HG03025 (cell line): ENCODE data around the gene RBM15B.
A peak's percentile ranks its signal among the peaks of the same experiment; 100 is the strongest.
"Not testable (repeated sequence)": the region's sequence is repeated elsewhere in the genome, so short reads cannot be mapped to it uniquely, and the experiment has no call there.

Source experiments
- ATAC-seq: cut with Tn5 transposase; IDR thresholded peaks from one replicate; pipeline ENCODE4 v1.9.1; 2021; ENCODE audit warnings: mild to moderate bottlenecking, moderate library complexity; ENCODE audit not compliant: unreplicated experiment, low FRiP score

Gene RBM15B

GRCh38 chr3:51375571-51375970 lies 15.5 kb upstream of the RBM15B start:
- ATAC-seq, result no peak

DNA sequence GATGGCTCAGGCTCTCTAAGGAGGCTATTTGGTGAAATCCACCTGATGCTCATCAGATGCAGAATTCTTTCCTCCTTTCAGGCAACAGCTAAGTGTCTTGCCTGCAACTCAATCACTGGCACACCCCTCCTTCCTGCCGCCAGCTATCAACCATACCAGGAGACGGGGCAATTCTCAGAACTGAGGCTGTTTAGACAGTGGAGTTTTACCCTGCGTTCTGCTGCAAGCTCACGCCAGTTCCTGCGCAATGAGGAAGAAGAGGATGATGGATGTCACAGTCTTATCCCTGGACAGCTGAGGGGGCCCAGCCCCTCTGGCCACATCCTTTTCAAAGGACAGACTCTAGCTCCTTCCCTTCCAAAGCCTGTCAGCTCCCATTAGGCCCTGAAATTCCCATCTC lies 13.0 kb upstream of the RBM15B start:
- ATAC-seq, result no peak

GRCh38 chr3:51378726-51379125 lies 12.4 kb upstream of the RBM15B start:
- no peak for ATAC-seq

GRCh38 chr3:51379301-51379700 lies 11.8 kb upstream of the RBM15B start:
- ATAC-seq, result no peak

DNA sequence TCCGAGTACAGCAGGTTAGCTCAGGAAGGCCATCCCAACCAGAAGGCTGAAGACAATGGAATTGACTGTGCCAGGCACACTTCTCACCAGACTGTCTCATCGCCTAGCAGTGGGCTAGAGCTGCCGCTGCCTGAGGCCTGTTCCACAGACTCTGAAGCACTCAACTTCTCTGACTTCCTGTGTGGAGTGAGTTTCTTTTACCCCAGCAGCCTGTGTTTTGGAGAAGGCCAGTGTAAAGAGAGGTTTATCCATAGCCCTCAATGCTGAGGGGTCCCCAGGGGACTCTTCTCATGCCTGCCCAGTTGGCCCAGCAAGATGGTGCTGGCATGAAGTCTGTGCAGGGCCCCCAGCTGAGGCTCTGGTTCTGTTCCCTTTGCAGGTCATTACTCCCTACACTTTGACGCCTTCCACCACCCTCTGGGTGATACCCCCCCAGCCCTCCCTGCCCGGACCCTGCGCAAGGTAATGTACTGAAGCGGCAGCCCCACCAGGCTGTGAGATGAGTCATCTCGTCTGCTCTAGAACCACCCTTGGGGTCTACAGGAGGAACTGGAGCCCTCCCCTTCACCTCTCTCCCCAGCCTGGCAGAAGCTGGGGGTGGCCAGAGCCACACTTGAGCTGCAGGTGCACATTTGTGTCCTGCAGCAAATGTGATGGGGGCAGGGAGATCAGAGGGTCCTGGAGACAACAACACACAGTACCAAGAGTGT lies 11.2 kb upstream of the RBM15B start:
- ATAC-seq, result no peak

DNA sequence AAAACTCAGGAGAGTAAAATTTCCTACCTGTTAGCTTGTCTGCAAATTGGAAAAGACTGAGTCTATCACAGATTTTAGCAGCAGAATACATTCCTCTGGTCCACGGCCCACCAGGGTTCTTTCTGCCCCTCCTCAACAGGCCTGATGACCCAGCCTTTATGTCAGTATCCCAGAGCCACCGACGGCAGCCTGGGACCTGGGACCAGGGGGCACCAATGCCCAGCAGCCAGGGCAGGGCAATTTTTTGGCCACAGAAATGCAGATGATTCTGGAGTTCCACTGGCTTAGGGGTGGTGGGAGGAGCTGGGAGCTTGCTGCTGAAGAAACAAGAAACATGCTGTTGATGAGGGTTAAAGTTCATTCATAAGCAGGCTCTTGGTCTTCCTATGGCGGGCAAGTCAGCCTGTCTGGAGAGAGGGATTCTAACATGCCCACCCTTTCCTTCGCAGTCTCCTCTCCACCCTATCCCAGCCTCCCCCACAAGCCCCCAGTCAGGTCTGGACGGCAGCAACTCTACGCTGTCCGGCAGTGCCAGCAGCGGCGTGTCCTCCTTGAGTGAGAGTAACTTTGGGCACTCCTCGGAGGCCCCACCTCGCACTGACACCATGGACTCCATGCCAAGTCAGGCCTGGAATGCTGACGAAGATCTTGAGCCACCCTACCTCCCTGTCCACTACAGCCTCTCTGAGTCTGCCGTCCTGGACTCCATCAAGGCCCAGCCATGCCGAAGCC lies 10.3 kb upstream of the RBM15B start:
- no peak for ATAC-seq

DNA sequence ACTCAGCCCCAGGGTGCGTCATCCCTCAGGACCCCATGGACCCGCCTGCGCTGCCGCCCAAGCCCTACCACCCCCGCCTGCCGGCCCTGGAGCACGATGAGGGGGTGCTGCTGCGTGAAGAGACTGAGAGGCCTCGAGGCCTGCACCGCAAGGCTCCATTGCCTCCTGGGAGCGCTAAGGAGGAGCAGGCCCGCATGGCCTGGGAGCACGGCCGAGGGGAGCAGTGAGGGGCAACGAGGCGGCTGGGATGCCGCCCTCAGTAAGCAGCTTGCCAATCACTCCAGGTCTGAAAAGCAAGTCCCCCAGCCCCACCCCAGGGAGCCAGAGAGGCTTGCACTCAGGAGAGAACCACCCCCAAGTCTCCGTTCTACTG lies 9.8 kb upstream of the RBM15B start:
- no peak for ATAC-seq

DNA sequence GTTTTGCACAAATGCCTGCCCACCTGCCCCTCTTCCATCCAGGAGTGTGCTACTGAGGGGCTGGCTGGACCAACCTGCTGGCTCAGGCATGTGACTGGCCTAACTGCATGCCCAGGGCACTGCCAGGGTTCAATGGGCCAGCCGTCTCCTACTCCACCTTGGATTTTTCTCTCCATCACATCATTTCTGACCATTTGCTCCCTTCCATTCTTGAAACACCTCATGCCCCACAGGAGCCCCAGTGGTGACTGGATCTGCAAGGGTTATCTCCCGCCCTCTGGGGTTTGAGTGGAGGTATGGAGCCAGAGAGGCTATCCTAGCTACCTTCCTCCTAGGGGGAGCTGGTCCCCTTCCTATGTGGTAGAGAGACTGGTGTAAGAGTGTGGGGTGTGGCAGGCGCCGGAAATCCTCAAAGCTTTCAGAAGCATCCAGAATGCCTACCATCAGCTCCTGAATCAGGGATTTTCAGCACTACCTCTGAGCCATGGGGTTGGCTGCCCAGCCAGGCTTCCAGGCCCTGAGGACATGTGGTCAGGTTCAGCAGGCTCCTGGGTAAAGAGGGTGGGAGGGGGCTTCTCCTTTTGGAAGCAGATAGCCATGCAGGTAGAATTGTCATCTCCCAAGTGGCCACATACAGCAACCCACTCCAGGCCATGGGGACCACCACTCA lies 8.9 kb upstream of the RBM15B start:
- ATAC-seq, result no peak

DNA sequence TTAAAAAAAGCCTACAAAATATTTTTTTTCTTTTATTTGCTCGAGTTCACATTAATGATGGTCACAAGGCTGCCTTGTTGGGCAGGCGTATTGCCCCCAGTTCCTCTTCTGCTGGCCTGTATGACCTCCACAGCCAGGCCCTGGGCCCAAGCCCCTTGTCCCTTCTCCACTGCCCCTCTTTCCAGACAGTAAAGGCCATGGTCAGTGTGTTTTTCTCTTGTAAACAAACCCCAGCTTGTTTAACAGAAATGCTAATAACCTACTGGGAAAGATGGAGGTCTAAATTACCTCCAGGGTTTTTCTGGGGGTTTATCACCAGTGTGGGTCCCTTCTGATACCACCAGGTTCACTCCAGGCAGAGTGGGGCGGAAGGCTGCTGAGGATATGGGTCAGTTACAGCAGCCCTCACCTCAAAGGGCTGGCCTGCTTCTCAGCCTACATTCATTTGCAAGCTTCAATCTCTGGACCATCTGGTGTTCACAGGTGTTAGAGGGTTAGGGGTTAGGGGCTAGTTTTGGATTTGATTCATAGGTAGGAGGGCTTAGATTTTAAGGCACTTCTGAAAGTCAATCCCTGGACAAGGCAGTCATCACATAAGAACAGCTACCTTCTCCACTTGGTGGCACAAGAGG lies 8.0 kb upstream of the RBM15B start:
- no peak for ATAC-seq

DNA sequence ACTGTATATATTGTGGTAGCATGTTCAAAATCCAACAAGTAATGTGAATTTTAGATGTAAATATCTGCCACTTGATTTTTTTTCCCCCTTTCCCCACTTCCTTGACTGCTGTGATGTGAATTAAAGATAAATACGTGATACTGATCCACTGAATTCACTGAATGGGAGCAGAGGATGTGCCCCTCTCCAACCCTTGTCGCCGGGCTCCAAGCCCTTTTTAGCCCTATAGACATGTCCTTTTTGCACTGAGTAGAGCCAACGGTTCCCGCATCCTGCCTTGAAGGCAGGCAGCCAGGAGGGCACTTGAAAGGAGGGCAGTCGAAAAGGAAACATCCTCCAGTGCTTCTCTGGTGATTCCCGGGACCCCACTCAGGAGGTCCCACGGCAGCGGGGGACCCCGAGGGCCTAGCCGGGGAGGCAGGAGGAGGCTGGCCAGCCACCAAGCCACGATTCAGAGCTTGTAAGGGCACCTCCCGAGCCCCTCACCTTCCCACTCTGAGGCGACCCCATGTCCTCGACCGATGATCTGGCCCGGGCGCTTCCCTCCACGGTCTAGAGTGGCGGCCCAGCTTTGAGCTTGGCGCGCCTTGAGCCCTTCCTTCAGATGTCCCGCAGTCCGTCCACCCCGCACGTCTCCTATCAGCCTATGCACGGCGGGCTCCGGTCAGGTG lies 6.9 kb upstream of the RBM15B start:
- ATAC-seq, result peak; percentile 9

GRCh38 chr3:51384726-51385473 lies 6.2 kb upstream of the RBM15B start, which contains the start of gene MANF:
TSS of gene MANF (plus strand) at chr3:51385291. CDS start at chr3:51385343, 52 bp downstream.
- peak; percentile 96 for ATAC-seq

DNA sequence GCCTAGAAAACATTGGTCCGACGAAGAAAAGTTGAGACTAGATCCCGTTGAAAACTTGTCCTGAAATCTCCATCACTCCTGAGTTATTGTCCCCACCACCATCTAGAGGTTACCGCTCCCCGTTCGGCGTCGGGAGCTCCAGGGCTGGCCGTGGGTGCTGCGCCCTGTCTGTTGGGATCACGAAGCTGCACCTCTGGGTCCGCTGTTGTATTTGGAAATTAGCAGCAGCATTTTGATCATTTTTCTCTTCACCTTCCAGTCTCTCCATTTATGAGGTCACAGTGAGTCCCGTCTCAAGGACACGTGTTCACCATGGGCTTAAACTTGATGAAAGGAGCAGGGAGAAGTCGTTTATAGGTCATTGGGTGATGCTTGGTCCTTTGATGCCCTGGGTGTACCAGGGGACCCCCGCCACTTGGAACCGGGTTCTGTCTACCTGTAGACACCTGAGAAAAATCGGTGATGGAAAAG lies 5.4 kb upstream of the RBM15B start:
- ATAC-seq, result no peak

- no peak for ATAC-seq
Observed at GRCh38 chr3:51386159-51386851, 4.8 kb upstream of the RBM15B start.

DNA sequence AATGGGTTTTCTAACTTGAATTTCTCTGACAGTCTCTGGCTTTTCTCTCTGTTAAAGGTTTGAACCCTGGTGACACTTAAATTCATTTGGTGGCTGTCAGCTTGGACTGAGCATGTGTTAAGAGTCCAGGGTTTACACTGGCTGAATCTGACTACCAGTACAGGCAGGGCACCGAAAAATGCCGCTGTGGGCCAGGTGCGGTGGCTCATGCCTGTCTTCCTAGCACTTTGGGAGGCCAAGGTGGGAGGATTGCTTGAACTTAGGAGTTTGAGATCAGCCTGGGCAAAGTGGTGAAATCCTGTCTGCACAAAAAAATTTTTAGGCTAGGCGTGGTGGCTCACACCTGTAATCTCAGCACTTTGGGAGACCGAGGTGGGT lies 4.2 kb upstream of the RBM15B start:
- no peak for ATAC-seq

DNA sequence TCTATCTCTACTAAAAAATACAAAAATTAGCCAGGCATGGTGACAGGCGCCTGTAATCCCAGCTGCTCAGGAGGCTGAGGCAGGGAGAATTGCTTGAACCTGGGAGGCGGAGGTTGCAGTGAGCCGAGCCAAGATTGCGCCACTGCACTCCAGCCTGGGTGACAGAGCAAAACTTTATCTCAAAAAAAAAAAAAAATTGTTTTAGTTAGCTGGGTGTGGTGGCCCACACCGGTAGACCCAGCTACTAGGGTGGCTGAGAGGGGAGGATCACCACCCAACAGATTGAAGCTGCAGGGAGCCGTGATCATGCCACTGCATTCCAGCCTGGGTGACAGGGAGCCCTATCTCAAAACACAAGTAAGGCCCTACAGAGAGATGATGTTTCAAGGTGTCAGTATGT lies 3.8 kb upstream of the RBM15B start:
- not testable (repeated sequence) for ATAC-seq

DNA sequence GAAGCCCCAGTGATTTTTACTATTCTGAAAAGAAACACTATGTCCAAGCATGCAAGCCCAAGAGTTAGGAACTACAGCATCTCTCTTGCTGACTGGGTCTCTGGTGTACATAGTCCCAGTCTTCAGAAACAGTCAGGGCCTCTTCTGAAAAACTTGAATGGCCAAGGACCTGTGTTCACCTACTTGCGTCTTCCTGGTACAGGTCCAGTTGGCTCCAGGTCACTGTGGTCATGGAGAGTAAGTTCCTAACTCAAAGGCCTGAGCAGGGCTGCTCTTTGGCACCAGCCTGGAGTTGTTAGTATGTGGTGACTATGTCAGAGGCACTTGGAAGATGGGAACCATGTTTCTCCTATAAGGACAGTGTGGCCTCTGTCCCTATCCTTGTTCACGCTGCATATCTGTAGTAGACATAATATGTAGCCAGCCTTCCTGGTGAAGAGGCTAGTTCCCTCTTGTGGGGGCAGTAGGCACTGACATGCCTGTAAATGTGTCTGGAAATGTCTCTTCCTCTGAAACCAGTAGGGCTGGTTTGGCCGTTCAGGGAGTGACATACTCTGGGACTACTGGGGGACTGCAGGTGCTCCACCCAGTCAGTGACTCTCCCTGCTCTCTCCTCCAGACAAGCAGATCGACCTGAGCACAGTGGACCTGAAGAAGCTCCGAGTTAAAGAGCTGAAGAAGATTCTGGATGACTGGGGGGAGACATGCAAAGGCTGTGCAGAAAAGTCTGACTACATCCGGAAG lies 2.6 kb upstream of the RBM15B start:
- no peak for ATAC-seq

DNA sequence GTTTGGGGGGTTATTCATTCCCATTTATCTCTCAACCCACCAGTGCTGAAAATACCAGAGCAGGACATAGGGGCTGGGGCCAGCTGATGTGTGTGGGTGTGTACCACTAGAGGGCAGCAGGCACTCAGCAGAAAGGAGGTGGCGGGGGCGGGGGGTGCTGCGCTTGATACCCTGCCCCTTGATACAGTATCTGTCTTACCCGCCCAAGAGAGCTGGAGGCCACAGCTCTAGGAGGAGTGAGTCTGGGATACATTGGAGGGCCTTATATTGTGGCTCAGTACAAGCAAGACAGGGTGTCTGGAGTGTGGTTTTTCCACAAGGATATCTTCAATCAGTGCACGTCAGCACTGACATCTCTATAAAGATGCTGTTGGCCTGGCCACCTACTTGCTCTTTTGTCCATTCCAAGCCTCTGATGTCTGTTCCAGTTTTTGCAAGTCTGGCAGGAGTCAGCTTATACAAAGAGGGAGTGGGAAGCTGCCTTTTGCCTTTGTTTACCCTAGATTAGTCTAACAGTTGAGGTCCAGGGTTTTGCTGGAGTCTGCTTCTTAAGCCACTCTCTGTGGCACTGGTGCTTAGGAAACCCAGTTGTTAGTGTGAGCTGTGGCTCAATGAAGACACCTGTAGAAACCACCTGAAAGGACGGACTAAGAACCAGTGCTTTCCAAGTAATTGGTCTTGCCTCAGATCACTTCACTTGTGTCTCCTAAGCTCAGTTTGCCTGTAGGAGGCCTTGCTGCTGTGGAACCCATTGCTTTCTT lies 1.5 kb upstream of the RBM15B start:
- ATAC-seq, result no peak
